PC-3 (cell line): ENCODE measurements around the gene GPATCH3. TPM values are rescaled to one million over a fixed set of nuclear protein-coding genes. Genes with fewer than 3 reads are reported as not detected.
"Not testable (repeated sequence)": the region's sequence is repeated elsewhere in the genome, so short reads cannot be mapped to it uniquely, and the experiment has no call there.

Source experiments
- ATAC-seq: fragments of 200-7000 bp; cut with Tn5 transposase; 2 replicates; pipeline ENCODE4 v1.9.1; 2020; ENCODE audit warnings: mild to moderate bottlenecking, moderate library complexity
- BruUV-seq: library from RNA; stranded (reverse); fragments of 400-500 nt; replicated peaks from 2 replicates; lab custom pipeline; 2021; lab: Mats Ljungman, UMichigan
- CTCF ChIA-PET: fragments of 300-600 bp; sonication (Branson Sonifier 250); formaldehyde crosslinking; loops from one replicate; lab custom pipeline; 2022; ENCODE audit warnings: antibody characterized with exemption; lab: Charles Lee
- POLR2A ChIA-PET: fragments of 300-600 bp; sonication (Branson Sonifier 250); formaldehyde crosslinking; loops from one replicate; lab custom pipeline; 2022; ENCODE audit warnings: antibody characterized with exemption; ENCODE audit not compliant: unreplicated experiment; lab: Charles Lee
- DNase-seq: peaks from one replicate; pipeline ENCODE4 v3.0.0-alpha.2; 2015
- H2AFZ ChIP-seq: fragments of 300-600 bp; sonication (generic); 2 replicates; pipeline ENCODE4 v1.6.0; 2016; ENCODE audit warnings: antibody characterized with exemption, low read length
- H3F3A ChIP-seq: fragments of 300-600 bp; sonication (generic); one replicate; pipeline ENCODE4 v1.6.0; 2017; ENCODE audit warnings: antibody characterized with exemption, low read length, control low read depth, mild to moderate bottlenecking; ENCODE audit not compliant: unreplicated experiment
- H3K27ac ChIP-seq: fragments of 300-600 bp; sonication (generic); 2 replicates; pipeline ENCODE4 v1.5.1; 2016; ENCODE audit warnings: mild to moderate bottlenecking, low read length
- H3K27me3 ChIP-seq: fragments of 300-600 bp; sonication (generic); 2 replicates; pipeline ENCODE4 v1.6.1; 2016; ENCODE audit warnings: low read length, mixed read lengths
- H3K36me3 ChIP-seq: fragments of 300-600 bp; sonication (generic); 2 replicates; pipeline ENCODE4 v1.6.1; 2016; ENCODE audit warnings: low read depth, mixed run types, low read length, mixed read lengths
- H3K4me1 ChIP-seq: fragments of 300-600 bp; sonication (generic); 2 replicates; pipeline ENCODE4 v1.5.1; 2016; ENCODE audit warnings: low read length; ENCODE audit not compliant: insufficient read depth
- H3K4me2 ChIP-seq: fragments of 300-600 bp; sonication (generic); 2 replicates; pipeline ENCODE4 v1.6.0; 2016; ENCODE audit warnings: low read length
- H3K4me3 ChIP-seq: fragments of 300-600 bp; sonication (generic); 2 replicates; pipeline ENCODE4 v1.5.1; 2016; ENCODE audit warnings: mild to moderate bottlenecking, low read length, mixed read lengths
- H3K79me2 ChIP-seq: fragments of 300-600 bp; sonication (generic); 2 replicates; pipeline ENCODE4 v1.6.1; 2017; ENCODE audit warnings: low read length, mixed read lengths
- H3K9ac ChIP-seq: fragments of 300-600 bp; sonication (generic); 2 replicates; pipeline ENCODE4 v1.6.0; 2016; ENCODE audit warnings: mild to moderate bottlenecking, low read length
- H3K9me2 ChIP-seq: fragments of 300-600 bp; sonication (generic); replicated peaks from 2 replicates; pipeline ENCODE4 v1.6.1; 2016; ENCODE audit warnings: mixed run types, low read length, mixed read lengths
- H3K9me3 ChIP-seq: fragments of 300-600 bp; sonication (generic); 2 replicates; pipeline ENCODE4 v1.6.1; 2016; ENCODE audit warnings: low read length, mixed read lengths
- H4K20me1 ChIP-seq: fragments of 300-600 bp; sonication (generic); 2 replicates; pipeline ENCODE4 v1.6.1; 2016; ENCODE audit warnings: low read length, mixed read lengths
- CTCF ChIP-seq: fragments of 300-600 bp; sonication (generic); conservative IDR thresholded peaks from 2 replicates; pipeline ENCODE4 v1.5.1; 2017; ENCODE audit warnings: antibody characterized with exemption, low read depth, mild to moderate bottlenecking, low read length
- EZH2 ChIP-seq: fragments of 300-600 bp; sonication (generic); IDR thresholded peaks from one replicate; pipeline ENCODE4 v1.6.1; 2017; ENCODE audit warnings: antibody characterized with exemption, mild to moderate bottlenecking, low read length; ENCODE audit not compliant: unreplicated experiment
- EZH2phosphoT487 ChIP-seq: fragments of 300-600 bp; sonication (generic); IDR thresholded peaks from 2 replicates; pipeline ENCODE4 v1.6.1; 2018; ENCODE audit warnings: mild to moderate bottlenecking, antibody characterized with exemption, low read length, borderline replicate concordance
- intact Hi-C: fragments of 100-400 bp; cut with micrococcal nuclease; formaldehyde crosslinking; loops from 2 replicates; pipeline ENCODE4 v1.9.0; 2023
- total RNA-seq: library from RNA; depleted of rRNA; stranded (reverse); fragments of >200 nt; gene quantifications from 2 replicates; pipeline ENCODE4 v1.2.3, GENCODE V29; 2014

GPATCH3 gene
- total RNA-seq, 1 experiment from 2014 or later, result 18.8 TPM

- ChIA-PET CTCF (interaction anchor here (0.7 to 1.0 kb wide), 2 partner anchors 22 to 115 kb away, joined by 4 to 5 read pairs; no protein-coding TSS in a partner anchor), POLR2A (interaction anchor here (1.3 kb wide), 1 partner anchor 22 kb away, joined by 5 read pairs; no protein-coding TSS in a partner anchor)
- TF ChIP-seq EZH2phosphoT487 (no peak), EZH2 (no peak), CTCF (peak; percentile 68)
- intact Hi-C loops, result no loop called here
- H3F3A ChIP-seq, result no peaks in the 10 kb centered on the region
- DNase-seq (peak; percentile 66), ATAC-seq (peak; percentile 37)
- no peak overlapping the region for H3K4me2 ChIP-seq
- no peaks in the 10 kb centered on the region for H4K20me1 ChIP-seq
- peaks cover 42% of the 10 kb centered on the region for H3K79me2 ChIP-seq
- H2AFZ ChIP-seq, result no peak overlapping the region
- no peak overlapping the region for H3K4me3 ChIP-seq
- BruUV-seq, result no TSS peak
- peaks cover 42% of the 10 kb centered on the region for H3K36me3 ChIP-seq
- no peak overlapping the region for H3K9ac ChIP-seq
- no peak overlapping the region for H3K27ac ChIP-seq
- no peaks in the 10 kb centered on the region for H3K9me3 ChIP-seq
- no peaks in the 10 kb centered on the region for H3K9me2 ChIP-seq
- H3K4me1 ChIP-seq, result peaks cover 16% of the 10 kb centered on the region
- H3K27me3 ChIP-seq, result no peaks in the 10 kb centered on the region
These were observed 13.1 kb downstream of the GPATCH3 start for GRCh38 chr1:26887125-26887524.

GRCh38 chr1:26882696-26883463 is 17.4 kb downstream of the GPATCH3 start:
- CTCF ChIA-PET, result no interaction called here
- Histone ChIP-seq H3K4me1 (peaks cover under 1% of the 10 kb centered on the region), H3K4me2 (no peak overlapping the region), H3K27ac (no peak overlapping the region), H3K79me2 (peaks cover 20% of the 10 kb centered on the region), H3K9me3 (no peaks in the 10 kb centered on the region), H4K20me1 (no peaks in the 10 kb centered on the region), H3K27me3 (no peaks in the 10 kb centered on the region), H3K9ac (no peak overlapping the region), H3K36me3 (peaks cover 45% of the 10 kb centered on the region), H3F3A (peaks cover 5% of the 10 kb centered on the region), H3K4me3 (no peak overlapping the region), H3K9me2 (no peaks in the 10 kb centered on the region), H2AFZ (no peak overlapping the region)
- DNase-seq, result no peak
- no peak for TF ChIP-seq CTCF
- TF ChIP-seq EZH2, result no peak
- no peak for TF ChIP-seq EZH2phosphoT487
- POLR2A ChIA-PET, result no interaction called here
- intact Hi-C loops, result no loop called here
- no peak for ATAC-seq
- no TSS peak for BruUV-seq

GRCh38 chr1:26881611-26882010 is 18.7 kb downstream of the GPATCH3 start:
- H3K9ac ChIP-seq, H3K27ac ChIP-seq, ATAC-seq, BruUV-seq, POLR2A ChIA-PET, intact Hi-C loops, H2AFZ ChIP-seq, DNase-seq, H3K9me3 ChIP-seq, H3K4me2 ChIP-seq, H4K20me1 ChIP-seq, H3F3A ChIP-seq, H3K27me3 ChIP-seq, H3K9me2 ChIP-seq, H3K4me3 ChIP-seq: not testable (repeated sequence)
- peaks cover 45% of the 10 kb centered on the region for H3K36me3 ChIP-seq
- CTCF ChIA-PET, result interaction anchor here (1.2 kb wide), 1 partner anchor 72 kb away, joined by 3 read pairs; no protein-coding TSS in a partner anchor
- peaks cover 13% of the 10 kb centered on the region for H3K4me1 ChIP-seq
- peaks cover 17% of the 10 kb centered on the region for H3K79me2 ChIP-seq
